ENCODE results near the gene APOM.

The APOM gene

DNA sequence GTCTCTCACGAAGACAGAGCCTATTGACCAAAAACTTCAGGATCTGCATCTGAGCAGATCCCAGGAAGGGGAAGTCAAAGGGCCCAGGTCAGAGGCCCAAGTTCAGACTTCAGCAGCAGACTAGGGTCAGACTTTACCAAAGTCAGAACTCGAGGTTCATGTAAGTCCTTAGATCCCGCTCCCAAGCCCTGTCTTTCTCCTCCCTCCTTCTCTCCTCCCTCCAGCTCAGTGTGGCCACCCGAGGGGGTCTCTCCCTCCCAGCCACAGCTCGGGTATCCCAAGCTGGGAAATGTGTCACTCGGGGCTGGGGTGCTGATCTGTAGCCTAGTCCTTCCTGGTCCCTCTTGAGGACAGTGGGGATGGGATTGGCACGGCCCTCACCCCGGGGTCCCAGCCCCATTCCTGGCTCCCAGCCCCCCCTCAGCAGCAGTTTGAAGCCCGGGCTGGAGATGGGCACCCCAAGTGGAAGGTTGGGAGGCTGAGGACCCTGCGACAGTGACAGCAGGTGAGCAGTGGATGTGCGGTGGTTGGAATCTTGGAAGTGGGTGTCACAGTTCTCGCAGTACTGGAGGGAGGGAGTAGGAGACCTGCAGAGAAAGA lies 6.5 kb downstream of the APOM start:
- FAIRE-seq (no peak), DNase-seq (ENCODE audit: insufficient read length, low spot score) (no peak)
- TF ChIP-seq POLR2A (IDR thresholded peaks at IDR 0.05; ENCODE audit: low read depth, low read length) = no peak
- no peak for TF ChIP-seq SPI1 (IDR thresholded peaks at IDR 0.05; ENCODE audit: low read depth, low read length)
- no peak for TF ChIP-seq POU2F2 (IDR thresholded peaks at IDR 0.05; ENCODE audit: low read depth, low read length)
- TF ChIP-seq PAX5 (IDR thresholded peaks at IDR 0.05; ENCODE audit: insufficient read depth, low read length, severe bottlenecking) = no peak
- no peak for TF ChIP-seq TAF1 (IDR thresholded peaks at IDR 0.05; ENCODE audit: low read depth, low read length)
- no peak for TF ChIP-seq POLR2AphosphoS5 (IDR thresholded peaks at IDR 0.05; ENCODE audit: low read depth, low read length)

DNA sequence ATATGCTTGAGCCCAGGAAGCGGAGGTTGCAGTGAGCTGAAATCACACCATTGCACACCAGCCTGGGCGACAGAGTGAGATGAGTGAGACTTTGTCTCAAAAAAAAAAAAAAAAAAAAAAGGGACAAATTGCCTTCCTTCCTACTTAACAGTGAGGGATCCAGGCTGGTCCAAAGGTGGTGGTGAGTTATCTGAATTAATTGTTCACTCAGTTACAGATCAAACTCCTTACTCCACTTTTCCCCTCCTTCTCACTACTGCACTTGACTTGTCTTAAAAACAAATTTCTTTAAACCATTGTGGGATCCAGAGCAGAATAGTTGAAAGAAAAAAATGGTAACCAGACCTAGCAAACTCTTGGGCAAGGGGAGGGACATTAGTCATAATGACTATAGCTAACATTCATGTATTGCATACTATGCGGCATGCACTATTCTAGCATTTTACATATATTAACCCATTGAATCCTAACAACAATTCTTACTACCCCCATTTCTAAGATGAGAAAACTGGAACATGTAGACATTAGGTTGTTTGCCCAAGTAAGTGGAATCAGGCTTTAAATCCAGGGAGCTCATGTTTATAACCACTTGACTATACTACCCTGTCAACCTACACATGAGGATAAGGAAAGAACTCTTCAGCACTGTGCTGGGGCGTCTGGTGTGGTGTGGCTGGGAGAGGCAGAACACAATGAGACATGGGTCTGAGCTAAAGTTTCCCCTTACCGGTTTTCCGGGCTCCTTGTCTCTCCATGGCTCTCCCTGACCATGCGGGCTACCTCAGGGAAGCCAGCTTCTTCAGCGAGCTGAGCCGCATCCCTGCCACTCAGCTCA lies 7.6 kb downstream of the APOM start:
- no peak for FAIRE-seq
- TF ChIP-seq SPI1 (IDR thresholded peaks at IDR 0.05; ENCODE audit: low read depth, low read length) = no peak
- TF ChIP-seq POLR2AphosphoS5 (IDR thresholded peaks at IDR 0.05; ENCODE audit: low read depth, low read length) = no peak
- TF ChIP-seq POLR2A (IDR thresholded peaks at IDR 0.05; ENCODE audit: low read depth, low read length) = no peak
- TF ChIP-seq TAF1 (IDR thresholded peaks at IDR 0.05; ENCODE audit: low read depth, low read length) = no peak
- no peak for TF ChIP-seq POU2F2 (IDR thresholded peaks at IDR 0.05; ENCODE audit: low read depth, low read length)
- TF ChIP-seq PAX5 (IDR thresholded peaks at IDR 0.05; ENCODE audit: insufficient read depth, low read length, severe bottlenecking) = no peak
- DNase-seq (ENCODE audit: insufficient read length, low spot score) = no peak

DNA sequence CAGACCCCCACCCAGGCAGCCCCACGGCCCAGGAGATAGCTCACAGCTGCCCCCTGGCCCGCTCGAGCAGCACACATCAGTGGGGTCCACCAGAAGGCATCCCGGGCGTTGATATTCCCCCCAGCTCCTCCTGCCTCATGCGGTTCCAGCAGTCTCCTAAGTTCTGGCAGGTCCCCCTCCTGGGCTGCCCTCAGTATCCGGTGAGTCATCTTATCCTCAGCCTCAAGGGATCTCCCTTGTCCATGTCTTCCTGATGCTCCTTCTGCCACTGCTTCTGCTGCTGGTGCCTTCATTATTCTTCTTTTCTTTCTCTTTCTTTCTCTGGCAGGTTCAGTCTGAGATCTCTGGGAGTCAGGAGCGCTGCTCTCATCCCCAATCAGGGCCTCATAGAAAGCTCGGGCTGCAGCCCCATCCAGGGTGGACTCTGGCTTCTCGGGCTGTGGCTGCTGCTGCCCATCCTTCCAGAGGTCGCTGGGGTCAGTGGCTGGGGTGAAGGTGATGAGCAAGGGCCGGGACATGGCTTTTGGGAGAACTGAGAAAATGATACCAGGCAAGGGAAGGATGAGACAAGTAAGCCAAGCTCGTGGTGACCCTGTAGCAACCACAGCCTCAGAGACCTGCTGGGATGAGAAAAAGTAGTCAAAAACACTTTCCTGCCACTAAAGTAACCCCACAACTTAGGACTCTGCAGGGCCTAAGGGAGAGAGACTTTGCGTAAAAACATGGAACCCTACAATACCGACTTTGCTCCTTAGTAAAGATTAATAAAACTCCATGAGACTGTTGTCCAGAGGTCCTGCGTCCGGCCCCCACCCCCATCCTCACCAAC lies 8.5 kb downstream of the APOM start:
- TF ChIP-seq POLR2A (IDR thresholded peaks at IDR 0.05; ENCODE audit: low read depth, low read length) (no peak), SPI1 (IDR thresholded peaks at IDR 0.05; ENCODE audit: low read depth, low read length) (no peak), POLR2AphosphoS5 (IDR thresholded peaks at IDR 0.05; ENCODE audit: low read depth, low read length) (no peak), PAX5 (IDR thresholded peaks at IDR 0.05; ENCODE audit: insufficient read depth, low read length, severe bottlenecking) (no peak), TAF1 (IDR thresholded peaks at IDR 0.05; ENCODE audit: low read depth, low read length) (no peak), POU2F2 (IDR thresholded peaks at IDR 0.05; ENCODE audit: low read depth, low read length) (no peak)
- no peak for FAIRE-seq
- no peak for DNase-seq (ENCODE audit: insufficient read length, low spot score)

DNA sequence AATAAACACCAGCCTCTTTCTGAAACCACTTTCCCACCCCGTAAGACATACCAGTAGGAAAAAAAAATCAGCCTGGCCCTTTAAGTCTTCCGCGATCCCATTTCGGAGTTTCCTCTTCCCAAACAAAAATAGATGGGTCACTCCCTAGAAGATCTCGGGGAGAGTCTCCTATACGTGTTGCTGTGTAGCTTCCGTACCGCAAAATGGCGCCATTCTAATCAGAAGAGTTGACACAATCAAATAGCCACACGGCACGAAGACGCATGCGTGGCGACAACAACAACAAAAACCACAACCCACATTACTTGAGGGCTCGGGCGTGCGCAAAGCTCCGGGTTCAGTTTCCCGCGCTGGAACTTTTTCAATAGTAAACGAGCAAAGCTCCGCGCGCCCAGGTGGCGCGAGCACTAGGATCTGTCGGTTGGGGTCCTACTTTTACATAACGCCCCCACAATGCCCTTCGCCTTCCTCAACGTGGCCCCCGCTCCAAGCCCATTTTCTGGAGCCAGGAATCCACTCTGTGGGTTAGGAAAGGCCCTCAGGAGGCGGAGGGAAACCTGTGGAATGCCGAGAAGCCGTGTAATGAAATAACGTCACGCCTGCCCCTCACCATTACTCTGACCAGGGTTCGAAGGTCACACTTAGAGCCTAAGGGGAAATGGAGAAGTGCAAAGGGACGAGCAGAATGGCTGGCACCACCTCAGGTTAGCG lies 9.3 kb downstream of the APOM start, which contains the start of gene GPANK1:
GPANK1 (minus strand) TSS at position 208 of the 711 bp plus-strand sequence. CDS start 519 bp downstream, outside the sequence.
- TF ChIP-seq SPI1 (IDR thresholded peaks at IDR 0.05; ENCODE audit: low read depth, low read length) (peak; percentile 78), POLR2AphosphoS5 (IDR thresholded peaks at IDR 0.05; ENCODE audit: low read depth, low read length) (no peak; the same call in 1 of the 2 replicates), POU2F2 (IDR thresholded peaks at IDR 0.05; ENCODE audit: low read depth, low read length) (peak; percentile 69; the same call in 1 of the 2 replicates), POLR2A (IDR thresholded peaks at IDR 0.05; ENCODE audit: low read depth, low read length) (no peak), TAF1 (IDR thresholded peaks at IDR 0.05; ENCODE audit: low read depth, low read length) (peak; percentile 45; the same call in 1 of the 2 replicates), PAX5 (IDR thresholded peaks at IDR 0.05; ENCODE audit: insufficient read depth, low read length, severe bottlenecking) (no peak)
- peak; percentile 67 for DNase-seq (ENCODE audit: insufficient read length, low spot score)
- peak; percentile 92 for FAIRE-seq

DNA sequence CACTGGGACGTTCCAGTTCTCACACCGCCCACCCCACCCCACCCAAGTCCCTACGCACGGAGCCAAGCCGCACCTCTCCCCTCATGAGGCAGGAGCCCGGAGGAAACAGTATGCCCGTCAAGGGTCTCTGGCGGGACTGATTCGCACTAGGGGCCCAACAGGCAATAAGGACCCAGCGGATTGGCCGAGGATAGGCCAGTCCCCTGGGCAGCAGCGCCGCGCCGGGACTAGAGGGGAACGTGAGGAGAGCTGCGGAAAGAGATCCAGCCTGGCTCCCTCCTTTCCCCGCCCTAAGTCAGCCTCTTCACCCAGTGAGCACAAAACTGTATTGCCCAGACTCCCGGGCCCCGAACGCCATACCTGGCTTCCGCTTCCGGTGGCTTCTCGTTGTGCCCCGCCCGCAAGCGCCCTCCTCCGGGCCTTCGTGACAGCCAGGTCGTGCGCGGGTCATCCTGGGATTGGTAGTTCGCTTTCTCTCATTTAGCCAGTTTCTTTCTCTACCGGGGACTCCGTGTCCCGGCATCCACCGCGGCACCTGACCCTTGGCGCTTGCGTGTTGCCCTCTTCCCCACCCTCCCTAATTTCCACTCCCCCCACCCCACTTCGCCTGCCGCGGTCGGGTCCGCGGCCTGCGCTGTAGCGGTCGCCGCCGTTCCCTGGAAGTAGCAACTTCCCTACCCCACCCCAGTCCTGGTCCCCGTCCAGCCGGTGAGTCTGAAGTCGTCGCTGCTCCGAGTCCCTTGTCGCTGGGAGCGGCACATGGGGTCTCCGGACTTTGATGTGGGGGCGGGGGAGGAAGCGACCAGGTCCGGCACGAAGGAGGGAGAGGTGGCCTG lies 10.0 kb downstream of the APOM start, which contains the start of gene CSNK2B:
CSNK2B (plus strand) TSS at position 580 of the 836 bp plus-strand sequence. CDS start 752 bp downstream, outside the sequence.
- peak; percentile 95 for TF ChIP-seq POLR2AphosphoS5 (IDR thresholded peaks at IDR 0.05; ENCODE audit: low read depth, low read length)
- peak; percentile 95 for TF ChIP-seq POLR2A (IDR thresholded peaks at IDR 0.05; ENCODE audit: low read depth, low read length)
- no peak for TF ChIP-seq PAX5 (IDR thresholded peaks at IDR 0.05; ENCODE audit: insufficient read depth, low read length, severe bottlenecking)
- TF ChIP-seq SPI1 (IDR thresholded peaks at IDR 0.05; ENCODE audit: low read depth, low read length) = peak; percentile 11; the same call in 1 of the 2 replicates
- peak; percentile 44; the same call in 1 of the 2 replicates for TF ChIP-seq POU2F2 (IDR thresholded peaks at IDR 0.05; ENCODE audit: low read depth, low read length)
- TF ChIP-seq TAF1 (IDR thresholded peaks at IDR 0.05; ENCODE audit: low read depth, low read length) = peak; percentile 73
- FAIRE-seq = peak; percentile 88
- DNase-seq (ENCODE audit: insufficient read length, low spot score) = peak; percentile 97

DNA sequence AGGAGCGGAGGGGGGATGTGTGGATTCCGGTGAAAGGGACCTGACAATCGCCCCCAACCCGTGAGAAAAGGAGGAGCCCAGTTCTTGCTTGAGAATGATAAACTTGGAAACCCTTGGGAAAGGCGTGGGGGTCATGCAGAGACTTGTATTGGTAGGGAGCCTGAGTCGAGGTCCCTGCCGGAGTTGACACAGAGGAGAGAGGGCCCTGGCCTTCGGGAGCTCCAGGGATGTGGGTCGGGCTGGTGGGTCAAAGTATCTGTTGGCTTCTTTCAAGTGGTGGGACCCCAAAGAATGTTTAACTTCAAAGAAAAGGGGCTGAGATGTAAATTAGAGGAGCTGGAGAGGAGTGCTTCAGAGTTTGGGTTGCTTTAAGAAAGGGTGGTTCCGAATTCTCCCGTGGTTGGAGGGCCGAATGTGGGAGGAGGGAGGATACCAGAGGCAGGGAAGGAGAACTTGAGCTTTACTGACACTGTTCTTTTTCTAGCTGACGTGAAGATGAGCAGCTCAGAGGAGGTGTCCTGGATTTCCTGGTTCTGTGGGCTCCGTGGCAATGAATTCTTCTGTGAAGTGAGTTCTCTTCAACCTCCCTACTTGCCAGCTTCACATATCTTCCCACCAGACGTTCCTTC lies 10.8 kb downstream of the APOM start:
- no peak for FAIRE-seq
- TF ChIP-seq POU2F2 (IDR thresholded peaks at IDR 0.05; ENCODE audit: low read depth, low read length) = no peak
- no peak for TF ChIP-seq POLR2A (IDR thresholded peaks at IDR 0.05; ENCODE audit: low read depth, low read length)
- TF ChIP-seq SPI1 (IDR thresholded peaks at IDR 0.05; ENCODE audit: low read depth, low read length) = no peak
- TF ChIP-seq POLR2AphosphoS5 (IDR thresholded peaks at IDR 0.05; ENCODE audit: low read depth, low read length) = no peak
- TF ChIP-seq TAF1 (IDR thresholded peaks at IDR 0.05; ENCODE audit: low read depth, low read length) = no peak
- no peak for TF ChIP-seq PAX5 (IDR thresholded peaks at IDR 0.05; ENCODE audit: insufficient read depth, low read length, severe bottlenecking)
- no peak for DNase-seq (ENCODE audit: insufficient read length, low spot score)

DNA sequence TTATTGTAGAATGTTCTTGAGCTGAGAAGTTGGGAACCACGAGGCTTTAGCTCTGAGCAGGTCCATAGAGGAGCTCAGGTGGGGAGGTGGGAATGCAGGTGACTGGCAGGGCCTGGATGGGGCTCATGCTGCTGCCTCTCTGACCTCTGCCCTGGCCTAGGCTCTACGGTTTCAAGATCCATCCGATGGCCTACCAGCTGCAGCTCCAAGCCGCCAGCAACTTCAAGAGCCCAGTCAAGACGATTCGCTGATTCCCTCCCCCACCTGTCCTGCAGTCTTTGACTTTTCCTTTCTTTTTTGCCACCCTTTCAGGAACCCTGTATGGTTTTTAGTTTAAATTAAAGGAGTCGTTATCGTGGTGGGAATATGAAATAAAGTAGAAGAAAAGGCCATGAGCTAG lies 14.0 kb downstream of the APOM start, which contains the start of gene LY6G5B:
LY6G5B (plus strand) TSS at position 301 of the 400 bp plus-strand sequence. CDS start 975 bp downstream, outside the sequence.
- TF ChIP-seq SPI1 (IDR thresholded peaks at IDR 0.05; ENCODE audit: low read depth, low read length) = no peak
- no peak for TF ChIP-seq POLR2AphosphoS5 (IDR thresholded peaks at IDR 0.05; ENCODE audit: low read depth, low read length)
- TF ChIP-seq PAX5 (IDR thresholded peaks at IDR 0.05; ENCODE audit: insufficient read depth, low read length, severe bottlenecking) = no peak
- no peak for TF ChIP-seq POU2F2 (IDR thresholded peaks at IDR 0.05; ENCODE audit: low read depth, low read length)
- TF ChIP-seq POLR2A (IDR thresholded peaks at IDR 0.05; ENCODE audit: low read depth, low read length) = no peak
- no peak for TF ChIP-seq TAF1 (IDR thresholded peaks at IDR 0.05; ENCODE audit: low read depth, low read length)
- DNase-seq (ENCODE audit: insufficient read length, low spot score) (no peak), FAIRE-seq (no peak)

Data from GM12891 (cell line).